GM12864 (cell line): ENCODE data around the gene DMXL2.
A peak's percentile ranks its signal among the peaks of the same experiment; 100 is the strongest.
"Not testable (repeated sequence)": the region's sequence is repeated elsewhere in the genome, so short reads cannot be mapped to it uniquely, and the experiment has no call there.

Experiments
- DNase-seq: peaks from one replicate; pipeline ENCODE4 v3.0.0-alpha.2; 2011; ENCODE audit warnings: low read depth
- H3K4me3 ChIP-seq: 2 replicates; pipeline ENCODE4 v1.5.1; 2011; ENCODE audit warnings: mild to moderate bottlenecking, low read depth, low read length, control low read depth
- TF ChIP-seq, protein P1 (sequence below): IDR thresholded peaks from 2 replicates; pipeline ENCODE4 v1.5.1; 2011; ENCODE audit warnings: low read depth, mild to moderate bottlenecking, moderate library complexity, low read length, control low read depth, inconsistent platforms; ENCODE audit errors: missing control alignments

Gene DMXL2

DNA sequence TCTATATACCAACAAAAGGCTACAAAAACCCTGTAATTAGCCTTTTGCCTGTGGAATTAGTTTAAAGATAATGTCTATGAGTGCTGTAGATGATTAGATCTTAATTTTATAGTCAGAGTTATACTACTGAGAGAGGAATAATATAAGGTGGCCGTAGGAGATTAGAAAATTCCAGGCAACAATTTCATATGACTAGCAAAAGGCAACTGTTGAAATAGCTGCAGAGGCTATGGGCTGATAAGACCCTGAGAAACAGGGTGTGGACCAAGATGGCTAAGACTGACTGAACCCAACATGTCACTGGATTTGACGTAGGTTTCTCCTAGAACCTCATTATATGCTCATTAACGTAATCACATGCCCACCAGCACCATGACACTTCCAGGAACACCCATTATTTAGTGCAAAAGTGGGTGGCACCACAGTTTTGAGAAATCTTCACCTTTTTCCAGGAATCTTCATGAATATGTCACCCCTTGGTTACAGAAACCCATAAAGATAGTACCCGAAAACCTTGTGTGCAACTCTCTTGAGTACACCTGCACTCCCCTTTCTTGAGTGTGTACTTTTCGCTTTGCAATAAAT is 29.6 kb upstream of the DMXL2 start:
- no peak for DNase-seq
- no peak overlapping the region for H3K4me3 ChIP-seq
- TF ChIP-seq, protein P1, sequence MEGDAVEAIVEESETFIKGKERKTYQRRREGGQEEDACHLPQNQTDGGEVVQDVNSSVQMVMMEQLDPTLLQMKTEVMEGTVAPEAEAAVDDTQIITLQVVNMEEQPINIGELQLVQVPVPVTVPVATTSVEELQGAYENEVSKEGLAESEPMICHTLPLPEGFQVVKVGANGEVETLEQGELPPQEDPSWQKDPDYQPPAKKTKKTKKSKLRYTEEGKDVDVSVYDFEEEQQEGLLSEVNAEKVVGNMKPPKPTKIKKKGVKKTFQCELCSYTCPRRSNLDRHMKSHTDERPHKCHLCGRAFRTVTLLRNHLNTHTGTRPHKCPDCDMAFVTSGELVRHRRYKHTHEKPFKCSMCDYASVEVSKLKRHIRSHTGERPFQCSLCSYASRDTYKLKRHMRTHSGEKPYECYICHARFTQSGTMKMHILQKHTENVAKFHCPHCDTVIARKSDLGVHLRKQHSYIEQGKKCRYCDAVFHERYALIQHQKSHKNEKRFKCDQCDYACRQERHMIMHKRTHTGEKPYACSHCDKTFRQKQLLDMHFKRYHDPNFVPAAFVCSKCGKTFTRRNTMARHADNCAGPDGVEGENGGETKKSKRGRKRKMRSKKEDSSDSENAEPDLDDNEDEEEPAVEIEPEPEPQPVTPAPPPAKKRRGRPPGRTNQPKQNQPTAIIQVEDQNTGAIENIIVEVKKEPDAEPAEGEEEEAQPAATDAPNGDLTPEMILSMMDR: no peak

DNA sequence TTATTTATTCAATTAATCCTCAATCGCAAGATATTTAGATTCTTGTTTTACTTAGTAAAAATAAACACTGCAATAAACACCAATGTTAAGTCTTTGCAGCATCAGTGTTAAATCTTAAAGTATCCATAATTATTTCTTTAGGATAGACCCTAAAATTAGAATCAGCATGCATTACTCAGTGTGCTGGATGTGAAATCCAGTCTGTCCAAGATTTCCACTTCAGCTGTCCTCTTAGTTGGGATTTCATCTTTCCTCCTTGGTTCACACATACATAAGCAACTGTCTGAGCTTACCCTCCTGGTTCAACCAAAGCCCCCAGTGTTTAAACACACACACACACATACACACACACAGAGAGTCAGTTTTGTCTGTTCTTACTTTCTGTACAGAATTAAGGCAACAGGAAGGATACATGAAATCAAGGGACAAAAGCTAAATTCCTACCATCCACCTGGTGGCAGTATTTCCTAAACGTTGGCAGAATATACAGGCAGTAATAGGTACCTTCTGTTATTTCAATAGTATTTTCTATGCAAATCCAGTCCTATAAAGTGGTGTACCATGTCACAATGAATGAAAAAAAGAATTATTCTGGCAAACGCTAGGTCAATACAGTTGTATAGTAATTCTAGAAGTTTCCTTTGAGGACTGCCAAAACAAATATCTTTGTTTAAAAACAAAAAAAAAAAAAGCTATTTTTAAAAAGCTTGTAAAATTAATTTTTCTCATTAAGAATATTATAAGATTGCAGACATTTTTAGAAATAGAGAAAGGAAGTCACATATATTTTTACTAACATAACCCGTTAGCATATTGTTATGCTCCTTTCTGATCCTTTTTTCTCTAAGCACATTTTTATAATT is 27.3 kb upstream of the DMXL2 start:
- TF ChIP-seq, protein P1: peak; percentile 65
- no peak overlapping the region for H3K4me3 ChIP-seq
- DNase-seq: peak; percentile 53

DNA sequence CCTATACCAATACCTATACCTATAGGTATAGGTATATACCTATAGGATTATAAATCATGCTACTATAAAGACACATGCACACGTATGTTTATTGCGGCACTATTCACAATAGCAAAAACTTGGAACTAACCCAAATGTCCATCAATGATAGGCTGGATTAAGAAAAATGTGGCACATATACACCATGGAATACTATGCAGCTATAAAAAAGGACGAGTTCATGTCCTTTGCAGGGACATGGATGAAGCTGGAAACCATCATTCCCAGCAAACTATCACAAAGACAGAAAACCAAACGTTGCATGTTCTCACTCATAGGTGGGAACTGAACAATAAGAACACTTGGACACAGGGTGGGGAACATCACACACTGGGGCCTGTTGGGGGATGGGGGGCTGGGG is 26.1 kb upstream of the DMXL2 start:
- H3K4me3 ChIP-seq, DNase-seq: not testable (repeated sequence)

DNA sequence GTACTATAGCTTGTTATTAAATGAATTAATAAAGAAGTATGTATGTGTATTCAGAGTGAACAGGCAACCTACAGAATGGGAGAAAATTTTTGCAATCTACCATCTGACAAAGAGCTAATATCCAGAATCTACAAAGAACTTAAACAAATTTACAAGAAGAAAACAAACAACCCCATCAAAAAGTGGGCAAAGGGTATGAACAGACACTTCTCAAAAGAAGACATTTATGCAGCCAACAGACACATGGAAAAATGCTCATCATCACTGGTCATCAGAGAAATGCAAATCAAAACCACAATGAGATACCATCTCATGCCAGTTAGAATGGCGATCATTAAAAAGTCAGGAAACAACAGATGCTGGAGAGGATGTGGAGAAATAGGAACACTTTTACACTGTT is 25.5 kb upstream of the DMXL2 start:
- not testable (repeated sequence) for DNase-seq, H3K4me3 ChIP-seq

DNA sequence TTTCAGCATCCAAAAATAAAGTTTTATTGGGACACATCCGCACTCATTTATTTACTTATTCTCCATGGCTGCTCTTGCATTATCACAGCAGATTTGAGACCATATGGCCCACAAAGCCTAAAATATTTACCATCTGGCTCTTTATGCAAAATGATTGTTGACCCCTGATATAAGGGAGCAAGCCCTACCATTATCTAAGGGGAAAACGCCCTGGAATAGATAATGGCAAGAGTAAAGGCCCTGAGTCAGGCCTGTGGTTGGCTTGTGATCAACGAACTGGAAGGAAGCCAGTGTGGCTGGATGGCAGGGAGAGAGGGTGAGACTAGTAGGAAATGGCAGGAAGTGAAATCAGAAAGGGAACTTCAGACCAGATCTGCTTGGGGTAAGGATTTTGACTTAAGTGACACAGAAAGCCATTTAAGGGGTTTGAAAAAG is 24.6 kb upstream of the DMXL2 start:
- TF ChIP-seq, protein P1: no peak
- DNase-seq: no peak
- H3K4me3 ChIP-seq: no peak overlapping the region

DNA sequence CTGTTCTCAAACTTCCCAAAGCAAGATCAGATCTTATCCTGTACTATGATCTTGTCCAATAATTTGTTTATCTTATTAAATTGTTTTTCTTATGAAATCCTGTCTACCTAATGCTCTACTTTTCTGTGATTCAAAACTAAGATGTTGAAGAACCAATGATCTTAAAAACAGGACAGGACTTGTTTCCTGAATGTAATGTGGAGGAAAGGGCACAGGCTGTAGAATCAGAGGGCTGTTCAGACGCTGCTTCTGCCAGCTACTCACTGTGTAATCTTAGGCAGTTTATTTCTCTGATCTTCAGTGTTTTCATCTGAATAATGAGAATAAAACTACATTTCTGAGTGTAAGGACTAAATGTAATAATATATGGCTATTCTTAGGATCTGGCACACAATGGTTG is 20.1 kb upstream of the DMXL2 start:
- DNase-seq: no peak
- H3K4me3 ChIP-seq: no peak overlapping the region
- TF ChIP-seq, protein P1: no peak

DNA sequence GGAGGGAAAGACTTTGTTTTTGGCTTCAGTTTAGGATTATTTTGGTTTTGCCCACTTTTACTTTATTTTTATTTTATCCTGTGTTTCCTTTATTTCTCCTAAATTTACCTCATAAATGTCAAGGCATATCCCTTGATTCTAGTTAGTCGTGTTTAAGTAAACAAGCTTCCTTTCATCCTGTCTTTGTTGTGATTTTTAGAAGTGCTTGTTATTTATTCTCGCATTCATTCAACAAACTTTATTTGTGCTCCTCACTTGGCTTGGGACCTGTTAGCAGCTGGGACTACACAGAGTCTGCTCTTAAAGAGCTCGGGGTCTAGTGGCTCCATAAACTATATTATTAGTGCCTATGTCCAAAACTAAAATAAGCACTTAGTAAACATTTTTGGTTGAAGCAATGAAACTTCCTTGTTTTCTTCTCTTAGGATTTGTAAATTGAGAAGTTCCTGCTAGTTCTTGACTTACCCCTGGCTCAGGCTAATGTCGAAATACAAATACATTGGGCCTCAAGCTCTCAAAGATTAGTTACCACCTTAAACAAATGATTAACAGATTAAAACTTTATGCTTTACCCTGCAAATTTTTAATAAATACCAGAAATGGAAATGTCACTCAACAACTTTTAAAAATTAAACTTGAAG is 19.0 kb upstream of the DMXL2 start:
- no peak for DNase-seq
- no peak overlapping the region for H3K4me3 ChIP-seq
- TF ChIP-seq, protein P1: no peak
